HCT116 (cell line): ENCODE measurements around the gene WNT3A. TPM values are rescaled to one million over a fixed set of nuclear protein-coding genes. Genes with fewer than 3 reads are reported as not detected.

Experiments
- ATAC-seq: fragments of 200-7000 bp; cut with Tn5 transposase; 2 replicates; pipeline ENCODE4 v1.9.1; 2020; ENCODE audit warnings: mild to moderate bottlenecking, moderate library complexity
- BruUV-seq: library from RNA; stranded (reverse); fragments of 400-500 nt; replicated peaks from 2 replicates; lab custom pipeline; 2021; lab: Mats Ljungman, UMichigan
- CTCF ChIA-PET: fragments of 300-600 bp; sonication (Branson Sonifier 250); formaldehyde crosslinking; loops from one replicate; lab custom pipeline; 2021; ENCODE audit warnings: antibody characterized with exemption; lab: Charles Lee
- POLR2A ChIA-PET: fragments of 300-600, 350-600 bp; sonication (Branson Sonifier 250); formaldehyde crosslinking; loops from one replicate; lab custom pipeline; 2021; ENCODE audit warnings: antibody characterized with exemption; lab: Charles Lee
- RAD21 ChIA-PET, 2 experiments: fragments of 300-600 bp; sonication (Branson Sonifier 250); formaldehyde crosslinking; loops; one replicate each; lab custom pipeline; 2023; ENCODE audit warnings: low total read pairs in 2 of 2; ENCODE audit not compliant: uncharacterized antibody in 2 of 2, unreplicated experiment in 2 of 2, low non-redundant PET in 1 of 2; lab: Charles Lee
- DNase-seq: peaks from one replicate; pipeline ENCODE4 v3.0.0-alpha.2; 2010; ENCODE audit warnings: low read depth, low spot score
- H2AFZ ChIP-seq: fragments of 200-600 bp; shearing (Covaris generic), sonication (generic); 2 replicates; pipeline ENCODE4 v1.6.1; 2017; ENCODE audit warnings: low read depth, mixed run types, mixed read lengths, antibody characterized with exemption, low read length; ENCODE audit not compliant: poor library complexity, severe bottlenecking
- H3K27ac ChIP-seq: 2 replicates; pipeline ENCODE4 v1.5.1; 2012; ENCODE audit warnings: low read depth, low read length
- H3K27me3 ChIP-seq: fragments of 200-600 bp; sonication (generic); 2 replicates; pipeline ENCODE4 v1.6.1; 2016; ENCODE audit warnings: mixed run types, low read length, mixed read lengths; ENCODE audit not compliant: insufficient read depth
- H3K36me3 ChIP-seq, 2 experiments: fragments of 200-500 bp in 1 of 2; fragments of 200-600 bp in 1 of 2; sonication (Bioruptor generic) in 1 of 2; sonication (generic) in 1 of 2; 2 replicates each; pipeline versions ENCODE4 v1.5.1 to v1.6.1; 2014 to 2016; ENCODE audit warnings: low read length in 2 of 2, inconsistent platforms in 1 of 2, mixed read lengths in 1 of 2, mixed run types in 1 of 2; ENCODE audit not compliant: insufficient read depth in 2 of 2, control insufficient read depth in 1 of 2
- H3K4me1 ChIP-seq, 2 experiments: fragments of 200-600 bp in 1 of 2; sonication (generic) in 1 of 2; 2 replicates each; pipeline versions ENCODE4 v1.5.1 to v1.6.1; 2012 to 2017; ENCODE audit warnings: low read length in 2 of 2, inconsistent platforms in 1 of 2, mild to moderate bottlenecking in 1 of 2, mixed read lengths in 1 of 2, mixed run types in 1 of 2, moderate library complexity in 1 of 2; ENCODE audit not compliant: insufficient read depth in 2 of 2, control insufficient read depth in 1 of 2
- H3K4me2 ChIP-seq: fragments of 200-600 bp; sonication (generic); 2 replicates; pipeline ENCODE4 v1.6.1; 2017; ENCODE audit warnings: mixed run types, low read length, mixed read lengths
- H3K4me3 ChIP-seq, 2 experiments: fragments of 200-600 bp in 1 of 2; sonication (generic) in 1 of 2; replicated peaks in 1 of 2; 2 replicates each; pipeline ENCODE4 v1.5.1; 2011 to 2016; ENCODE audit warnings: low read length in 2 of 2, control low read depth in 1 of 2, low read depth in 1 of 2, mild to moderate bottlenecking in 1 of 2, mixed read lengths in 1 of 2, mixed run types in 1 of 2
- H3K79me2 ChIP-seq: fragments of 200-600 bp; sonication (generic); 2 replicates; pipeline ENCODE4 v1.6.1; 2017; ENCODE audit warnings: mild to moderate bottlenecking, mixed run types, low read length, moderate library complexity, mixed read lengths; ENCODE audit not compliant: insufficient read depth
- H3K9ac ChIP-seq: fragments of 200-600 bp; sonication (generic); 2 replicates; pipeline ENCODE4 v1.6.1; 2016; ENCODE audit warnings: low read length, mixed read lengths
- H3K9me2 ChIP-seq: fragments of 200-600 bp; sonication (generic), shearing (Covaris generic); 2 replicates; pipeline ENCODE4 v1.6.1; 2017; ENCODE audit warnings: mixed run types, mild to moderate bottlenecking, moderate library complexity; ENCODE audit not compliant: insufficient read depth
- H3K9me3 ChIP-seq, 2 experiments: fragments of 200-500 bp in 1 of 2; fragments of 200-600 bp in 1 of 2; sonication (Bioruptor generic) in 1 of 2; sonication (generic) in 1 of 2; 2 replicates each; pipeline ENCODE4 v1.6.1; 2014 to 2017; ENCODE audit warnings: low read length in 2 of 2, mixed read lengths in 2 of 2, inconsistent platforms in 1 of 2, low read depth in 1 of 2, mild to moderate bottlenecking in 1 of 2, mixed run types in 1 of 2, moderate library complexity in 1 of 2; ENCODE audit not compliant: control insufficient read depth in 1 of 2, insufficient read depth in 1 of 2
- H4K20me1 ChIP-seq: fragments of 200-600 bp; sonication (generic), shearing (Covaris generic); 2 replicates; pipeline ENCODE4 v1.6.1; 2017; ENCODE audit warnings: mixed run types, mild to moderate bottlenecking, moderate library complexity; ENCODE audit not compliant: insufficient read depth
- CBX3 ChIP-seq: IDR thresholded peaks from 2 replicates; pipeline ENCODE4 v1.6.1; 2012; ENCODE audit warnings: low read depth
- JUND ChIP-seq: IDR thresholded peaks from 2 replicates; pipeline ENCODE4 v1.6.1; 2012
- SIN3A ChIP-seq: IDR thresholded peaks from 2 replicates; pipeline ENCODE4 v1.6.1; 2012; ENCODE audit warnings: low read depth
- ZNF274 ChIP-seq: fragments of 200-500 bp; sonication (Bioruptor generic); IDR thresholded peaks from 2 replicates; pipeline ENCODE4 v1.6.1; 2014; ENCODE audit warnings: mild to moderate bottlenecking, low read depth, low read length, inconsistent platforms
- intact Hi-C: fragments of 100-400 bp; cut with micrococcal nuclease; formaldehyde crosslinking; loops from 2 replicates; pipeline ENCODE4 v1.10.0; 2022
- total RNA-seq: library from RNA; stranded (reverse); gene quantifications from one replicate; pipeline ENCODE4 v1.2.1, GENCODE V29; 2021; ENCODE audit not compliant: unreplicated experiment
- TF ChIP-seq, protein P1 (sequence below): IDR thresholded peaks from 2 replicates; pipeline ENCODE4 v1.6.1; 2011; ENCODE audit warnings: mild to moderate bottlenecking, low read length, moderate library complexity; ENCODE audit not compliant: insufficient replicate concordance; ENCODE audit errors: extremely low read depth
- TF ChIP-seq, protein P2 (sequence below), 3 experiments: fragments of 200-600 bp in 1 of 3; sonication (generic) in 1 of 3; IDR thresholded peaks in 2 of 3; conservative IDR thresholded peaks in 1 of 3; 2 replicates each; pipeline ENCODE4 v1.5.1; 2012 to 2017; ENCODE audit warnings: low read depth in 2 of 3, low read length in 2 of 3, antibody characterized with exemption in 1 of 3, borderline replicate concordance in 1 of 3, control low read depth in 1 of 3, mild to moderate bottlenecking in 1 of 3, mixed read lengths in 1 of 3, mixed run types in 1 of 3, moderate library complexity in 1 of 3; ENCODE audit not compliant: insufficient read depth in 1 of 3

WNT3A gene
- total RNA-seq, 1 experiment from 2014 or later = 3.7 TPM

DNA sequence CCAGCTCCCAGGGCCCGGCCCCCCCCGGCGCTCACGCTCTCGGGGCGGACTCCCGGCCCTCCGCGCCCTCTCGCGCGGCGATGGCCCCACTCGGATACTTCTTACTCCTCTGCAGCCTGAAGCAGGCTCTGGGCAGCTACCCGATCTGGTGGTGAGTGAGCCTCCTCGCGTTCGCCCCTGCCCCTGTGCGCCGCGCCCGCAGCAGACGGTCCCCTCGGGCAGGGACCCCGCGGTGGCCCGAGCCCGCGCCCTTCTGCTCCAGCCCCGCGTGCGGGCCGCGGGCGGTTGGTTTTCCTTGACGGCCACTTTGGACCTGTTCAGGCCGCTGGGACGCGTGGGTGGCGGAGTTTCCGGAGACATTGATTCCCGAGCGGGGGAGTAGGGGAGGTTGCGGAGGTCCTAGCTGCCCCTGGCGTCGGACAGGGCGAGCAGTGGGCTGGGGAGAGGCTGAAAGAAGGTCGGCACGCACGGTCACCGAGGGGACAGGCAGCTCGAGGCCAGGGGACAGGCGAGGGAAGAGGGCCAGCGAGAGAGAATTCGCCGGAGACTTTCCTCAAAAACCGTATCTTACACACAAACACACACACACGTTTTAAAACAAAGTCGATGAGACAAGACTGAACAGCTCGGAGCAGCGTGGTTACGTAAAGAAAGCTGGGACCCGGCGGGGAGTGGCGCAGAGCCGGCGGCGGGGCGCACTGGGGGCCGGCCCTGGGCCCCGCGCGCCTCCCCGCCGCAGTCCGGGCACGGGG, 427 bp downstream of the WNT3A start:
- ChIA-PET POLR2A (interaction anchor here (1.2 kb wide), 1 partner anchor 10 kb away, joined by 3 read pairs; no protein-coding TSS in a partner anchor), CTCF (no interaction called here), RAD21 (interaction anchor here in 1 of 2 experiments (0.7 kb wide), 1 partner anchor 93 kb away, joined by 3 read pairs; no protein-coding TSS in a partner anchor)
- no peaks in the 10 kb centered on the region for H3K36me3 ChIP-seq
- H3K27me3 ChIP-seq = no peaks in the 10 kb centered on the region
- no peaks in the 10 kb centered on the region for H4K20me1 ChIP-seq
- no TSS peak for BruUV-seq
- TF ChIP-seq SIN3A (no peak), JUND (no peak), ZNF274 (no peak), CBX3 (no peak)
- TF ChIP-seq, protein P1, sequence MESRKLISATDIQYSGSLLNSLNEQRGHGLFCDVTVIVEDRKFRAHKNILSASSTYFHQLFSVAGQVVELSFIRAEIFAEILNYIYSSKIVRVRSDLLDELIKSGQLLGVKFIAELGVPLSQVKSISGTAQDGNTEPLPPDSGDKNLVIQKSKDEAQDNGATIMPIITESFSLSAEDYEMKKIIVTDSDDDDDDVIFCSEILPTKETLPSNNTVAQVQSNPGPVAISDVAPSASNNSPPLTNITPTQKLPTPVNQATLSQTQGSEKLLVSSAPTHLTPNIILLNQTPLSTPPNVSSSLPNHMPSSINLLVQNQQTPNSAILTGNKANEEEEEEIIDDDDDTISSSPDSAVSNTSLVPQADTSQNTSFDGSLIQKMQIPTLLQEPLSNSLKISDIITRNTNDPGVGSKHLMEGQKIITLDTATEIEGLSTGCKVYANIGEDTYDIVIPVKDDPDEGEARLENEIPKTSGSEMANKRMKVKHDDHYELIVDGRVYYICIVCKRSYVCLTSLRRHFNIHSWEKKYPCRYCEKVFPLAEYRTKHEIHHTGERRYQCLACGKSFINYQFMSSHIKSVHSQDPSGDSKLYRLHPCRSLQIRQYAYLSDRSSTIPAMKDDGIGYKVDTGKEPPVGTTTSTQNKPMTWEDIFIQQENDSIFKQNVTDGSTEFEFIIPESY = no peak
- TF ChIP-seq, protein P2, sequence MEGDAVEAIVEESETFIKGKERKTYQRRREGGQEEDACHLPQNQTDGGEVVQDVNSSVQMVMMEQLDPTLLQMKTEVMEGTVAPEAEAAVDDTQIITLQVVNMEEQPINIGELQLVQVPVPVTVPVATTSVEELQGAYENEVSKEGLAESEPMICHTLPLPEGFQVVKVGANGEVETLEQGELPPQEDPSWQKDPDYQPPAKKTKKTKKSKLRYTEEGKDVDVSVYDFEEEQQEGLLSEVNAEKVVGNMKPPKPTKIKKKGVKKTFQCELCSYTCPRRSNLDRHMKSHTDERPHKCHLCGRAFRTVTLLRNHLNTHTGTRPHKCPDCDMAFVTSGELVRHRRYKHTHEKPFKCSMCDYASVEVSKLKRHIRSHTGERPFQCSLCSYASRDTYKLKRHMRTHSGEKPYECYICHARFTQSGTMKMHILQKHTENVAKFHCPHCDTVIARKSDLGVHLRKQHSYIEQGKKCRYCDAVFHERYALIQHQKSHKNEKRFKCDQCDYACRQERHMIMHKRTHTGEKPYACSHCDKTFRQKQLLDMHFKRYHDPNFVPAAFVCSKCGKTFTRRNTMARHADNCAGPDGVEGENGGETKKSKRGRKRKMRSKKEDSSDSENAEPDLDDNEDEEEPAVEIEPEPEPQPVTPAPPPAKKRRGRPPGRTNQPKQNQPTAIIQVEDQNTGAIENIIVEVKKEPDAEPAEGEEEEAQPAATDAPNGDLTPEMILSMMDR (IDR thresholded peaks at IDR 0.05 in 2 of 3, conservative IDR thresholded peaks at IDR 0.05 in 1 of 3; ENCODE audit: borderline replicate concordance in 1 of 3, insufficient read depth in 1 of 3, low read depth in 2 of 3, low read length in 2 of 3) = no peak
- intact Hi-C loops = no loop called here
- H3K4me1 ChIP-seq = peaks cover 0 to 5% of the 10 kb centered on the region in 2 experiments; a peak in 1 of 4 replicates
- H3K9me2 ChIP-seq = no peaks in the 10 kb centered on the region
- no peaks in the 10 kb centered on the region for H3K9me3 ChIP-seq
- H3K79me2 ChIP-seq = no peaks in the 10 kb centered on the region
- ATAC-seq = no peak
- H3K4me2 ChIP-seq = peak overlapping the region; percentile 75
- DNase-seq = no peak
- peak overlapping the region; percentile 35 for H2AFZ ChIP-seq
- peak overlapping the region; percentile 52 for H3K9ac ChIP-seq
- no peak overlapping the region for H3K27ac ChIP-seq
- peak overlapping the region; percentile 28 to 57 for H3K4me3 ChIP-seq
